NCI-H510A treated with DMSO at 0.1 percent for 48 hours (cell line): Measurements from ENCODE around the gene FAM200B.

ENCODE experiments used
- DNase-seq: peaks from one replicate; lab custom pipeline; 2025; lab: John Stamatoyannopoulos, UW

FAM200B gene

DNA sequence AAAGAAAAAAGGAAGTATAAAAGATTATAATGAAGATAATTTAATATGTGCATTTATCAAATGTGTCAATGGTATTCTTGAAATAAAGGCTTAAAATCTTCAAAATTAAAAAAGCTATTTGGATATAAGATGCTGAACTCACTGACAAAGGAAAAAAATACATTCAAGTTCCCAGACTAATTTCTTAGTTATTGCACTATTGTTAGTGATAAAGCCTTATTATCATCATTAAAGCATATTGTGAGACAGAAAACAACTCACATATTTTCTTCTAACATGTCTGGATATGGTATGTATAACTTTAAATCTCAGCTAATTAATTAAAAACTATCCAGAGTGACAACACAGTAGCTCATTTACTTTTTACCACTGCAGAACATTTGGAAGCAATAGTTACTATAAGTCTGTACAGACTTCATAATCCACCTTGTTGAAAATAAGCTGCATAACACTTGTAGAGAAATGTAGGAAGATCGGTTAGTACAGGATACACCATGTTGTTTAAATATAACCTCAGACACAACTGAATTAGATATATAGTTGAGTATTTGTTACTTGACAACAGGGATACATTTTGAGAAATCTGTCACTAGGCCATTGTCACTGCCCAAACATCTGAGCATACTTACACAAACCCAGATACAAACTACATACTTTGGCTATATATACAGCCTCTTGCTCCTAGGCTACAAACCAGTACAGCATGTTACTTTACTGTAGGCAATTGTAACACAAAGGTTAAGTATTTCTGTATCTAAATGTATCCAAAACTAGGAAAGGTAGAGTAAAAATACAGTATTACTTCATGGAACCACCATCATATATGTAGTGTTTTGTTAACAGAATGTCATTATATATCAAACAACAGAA is 12.8 kb upstream of the FAM200B start:
- no peak for DNase-seq

DNA sequence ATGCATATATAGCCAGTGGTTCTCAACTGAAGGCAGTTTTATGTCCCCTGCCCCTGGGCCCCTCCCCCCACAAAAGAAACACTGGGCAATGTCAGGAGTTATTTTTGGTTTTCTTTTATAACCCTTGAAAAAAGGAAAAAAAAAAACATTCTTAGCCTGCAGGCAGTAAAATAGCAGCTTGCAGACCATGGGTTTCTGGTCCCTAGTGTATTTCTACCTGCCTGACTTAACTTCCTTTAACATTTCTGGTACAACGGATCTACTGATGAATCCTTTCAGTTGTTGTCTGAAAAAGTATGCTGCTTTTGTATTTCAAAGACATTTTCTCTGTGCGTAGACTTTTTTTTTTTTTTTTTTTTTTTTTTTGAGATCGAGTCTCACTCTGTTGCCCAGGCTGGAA is 11.1 kb upstream of the FAM200B start:
- DNase-seq: no peak

DNA sequence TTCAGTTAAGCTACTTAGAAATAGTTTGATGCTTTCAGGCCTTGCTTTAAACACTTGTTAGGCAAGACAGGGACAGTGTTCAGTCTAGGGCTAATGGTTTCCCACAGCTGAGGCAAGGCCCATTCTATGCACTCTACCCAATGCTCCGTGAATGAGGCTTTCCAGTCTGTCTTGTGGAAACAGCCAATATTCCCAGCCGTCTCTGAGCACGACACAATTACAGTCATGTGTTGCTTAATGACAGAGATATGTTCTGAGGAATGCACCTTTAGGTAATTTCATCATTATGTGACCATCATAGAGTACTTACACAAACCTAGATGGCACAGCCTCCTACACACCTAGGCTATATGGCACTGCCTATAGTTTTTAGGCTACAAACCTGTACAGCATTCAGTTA is 9.5 kb upstream of the FAM200B start:
- no peak for DNase-seq

GRCh38 chr4:15673337-15673736 is 8.3 kb upstream of the FAM200B start:
- no peak for DNase-seq

DNA sequence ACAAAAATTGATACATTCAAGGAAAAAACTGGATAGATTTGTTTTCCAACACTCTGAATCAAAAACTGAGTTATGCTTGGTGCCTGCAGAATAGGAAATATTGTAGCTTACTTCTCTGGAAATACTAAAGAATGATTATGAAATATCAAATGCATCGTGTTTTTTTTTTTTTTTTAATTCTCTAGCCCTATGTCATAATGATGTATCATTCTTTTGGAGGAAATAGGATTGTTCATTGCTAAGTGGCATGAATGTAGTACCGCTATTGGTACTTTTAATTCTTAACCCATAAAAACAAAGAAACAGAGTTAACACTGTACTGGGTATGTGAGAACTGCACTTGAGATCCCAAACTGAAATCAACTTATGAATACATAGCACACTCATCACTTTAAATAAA is 7.6 kb upstream of the FAM200B start:
- no peak for DNase-seq

GRCh38 chr4:15674926-15675325 is 6.7 kb upstream of the FAM200B start:
- DNase-seq: no peak

DNA sequence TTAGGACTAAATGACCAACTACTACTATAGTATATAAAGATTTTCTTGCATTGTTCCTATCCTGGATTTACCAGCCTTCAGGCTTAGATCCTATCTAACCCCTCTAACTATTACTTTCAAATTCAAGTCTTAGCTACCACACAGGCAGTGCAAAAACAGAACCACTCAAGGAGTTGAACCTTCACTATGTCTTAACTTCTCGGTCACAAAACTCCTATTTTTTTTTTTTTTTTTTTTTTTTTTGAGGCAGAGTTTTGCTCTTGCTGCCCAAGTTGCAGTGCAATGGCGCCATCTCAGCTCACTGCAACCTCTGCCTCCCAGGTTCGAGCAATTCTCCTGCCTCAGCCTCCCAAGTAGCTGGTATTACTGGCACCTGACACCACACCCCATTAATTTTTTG is 6.3 kb upstream of the FAM200B start:
- DNase-seq: no peak

GRCh38 chr4:15676039-15676438 is 5.6 kb upstream of the FAM200B start:
- DNase-seq: no peak

DNA sequence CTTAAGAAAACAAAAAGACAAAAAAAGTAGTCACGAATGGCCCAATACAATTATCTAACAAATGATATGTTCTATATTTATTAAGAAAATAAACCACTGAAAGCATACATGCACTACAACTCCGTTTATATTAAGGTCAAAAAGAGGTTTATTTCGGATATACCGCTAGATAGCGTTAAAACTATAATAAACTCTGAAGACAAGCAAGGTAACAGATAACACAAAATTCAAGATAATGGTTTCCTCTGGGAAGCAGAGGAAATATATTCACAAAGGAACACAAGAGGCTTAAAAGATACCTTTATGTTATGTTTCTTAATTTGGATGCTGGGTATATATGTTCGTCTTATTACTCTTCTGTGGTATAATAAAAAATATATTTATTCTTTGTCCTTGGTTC is 4.7 kb upstream of the FAM200B start:
- DNase-seq: no peak

DNA sequence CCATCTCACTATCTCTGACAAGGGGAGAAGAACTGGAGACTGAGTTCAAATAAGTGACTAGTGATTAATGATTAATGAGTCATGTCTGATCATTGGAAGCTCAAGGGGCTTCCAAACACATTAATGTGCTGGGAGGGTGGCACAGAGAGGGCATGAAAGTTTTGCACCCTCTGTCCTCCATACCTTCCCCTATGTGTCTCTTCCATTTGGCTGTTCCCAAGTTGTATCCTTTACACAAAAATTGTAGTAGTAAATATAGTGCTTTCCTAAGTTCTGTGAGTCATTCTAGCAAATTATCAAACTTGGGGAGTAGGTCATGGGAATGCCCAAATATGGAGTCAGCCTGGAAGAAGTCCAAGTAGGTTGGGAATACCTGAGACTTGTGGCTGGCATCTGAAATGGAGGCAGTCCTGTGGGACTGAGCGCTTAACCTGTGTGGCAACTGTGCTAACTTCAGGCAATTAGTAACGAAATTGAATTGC is 4.1 kb upstream of the FAM200B start:
- no peak for DNase-seq

GRCh38 chr4:15681067-15681371 is 608 bp upstream of the FAM200B start:
- no peak for DNase-seq

GRCh38 chr4:15682242-15683142 is 865 bp downstream of the FAM200B start:
- peak; percentile 7 for DNase-seq

DNA sequence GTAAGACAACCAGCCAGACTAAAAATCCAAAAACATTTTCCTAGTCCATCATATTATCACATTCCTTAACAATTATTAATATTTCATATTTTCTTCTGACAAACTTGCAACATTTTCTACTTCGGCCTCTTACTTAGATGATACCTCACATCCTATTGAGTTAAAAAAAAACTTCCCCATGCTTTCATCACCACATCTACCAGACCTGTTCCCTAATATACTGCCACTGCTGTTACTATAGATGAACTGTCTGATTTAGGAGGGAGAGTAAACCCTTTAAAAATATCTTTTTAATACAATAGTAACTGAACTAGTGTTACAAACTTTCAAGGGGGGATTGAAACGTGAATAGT is 1.5 kb downstream of the FAM200B start:
- no peak for DNase-seq

- no peak for DNase-seq
Observed at GRCh38 chr4:15684498-15684897, 2.9 kb downstream of the FAM200B start.

DNA sequence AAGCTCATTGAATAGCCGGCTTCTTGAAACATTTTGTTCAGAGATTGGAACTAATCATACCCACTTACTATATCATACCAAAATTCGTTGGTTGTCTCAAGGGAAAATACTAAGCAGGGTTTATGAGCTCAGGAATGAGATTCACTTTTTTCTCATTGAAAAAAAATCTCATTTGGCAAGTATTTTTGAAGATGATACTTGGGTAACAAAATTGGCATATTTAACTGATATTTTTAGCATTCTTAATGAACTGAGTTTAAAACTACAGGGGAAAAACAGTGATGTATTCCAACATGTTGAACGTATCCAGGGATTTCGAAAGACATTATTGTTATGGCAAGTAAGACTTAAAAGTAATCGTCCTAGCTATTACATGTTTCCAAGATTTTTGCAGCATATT is 6.4 kb downstream of the FAM200B start:
- no peak for DNase-seq

- DNase-seq: no peak
Observed at GRCh38 chr4:15689540-15689939, 7.9 kb downstream of the FAM200B start.

- DNase-seq: no peak
Observed at GRCh38 chr4:15690020-15690809, 8.6 kb downstream of the FAM200B start.

- no peak for DNase-seq
Observed at GRCh38 chr4:15691346-15692135, 9.9 kb downstream of the FAM200B start.

DNA sequence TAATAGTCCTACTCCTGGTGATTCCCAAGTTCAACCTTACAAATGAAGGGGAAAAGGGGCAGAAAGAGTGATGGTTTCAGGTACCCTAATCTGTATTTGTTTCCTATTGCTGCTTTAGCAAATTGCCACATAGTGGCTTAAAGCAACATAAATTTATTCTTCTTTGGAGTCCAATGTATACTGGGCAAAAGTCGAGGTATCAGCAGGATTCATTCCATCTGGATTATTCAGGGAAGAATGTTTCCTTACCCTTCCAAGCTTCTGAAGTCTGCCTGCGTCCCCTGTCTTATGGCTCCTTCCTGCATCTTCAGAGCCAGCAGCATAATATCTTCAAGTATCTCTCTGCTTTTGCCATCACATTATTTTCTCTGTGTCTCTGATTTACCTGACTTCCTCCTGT is 11.0 kb downstream of the FAM200B start:
- DNase-seq: no peak

DNA sequence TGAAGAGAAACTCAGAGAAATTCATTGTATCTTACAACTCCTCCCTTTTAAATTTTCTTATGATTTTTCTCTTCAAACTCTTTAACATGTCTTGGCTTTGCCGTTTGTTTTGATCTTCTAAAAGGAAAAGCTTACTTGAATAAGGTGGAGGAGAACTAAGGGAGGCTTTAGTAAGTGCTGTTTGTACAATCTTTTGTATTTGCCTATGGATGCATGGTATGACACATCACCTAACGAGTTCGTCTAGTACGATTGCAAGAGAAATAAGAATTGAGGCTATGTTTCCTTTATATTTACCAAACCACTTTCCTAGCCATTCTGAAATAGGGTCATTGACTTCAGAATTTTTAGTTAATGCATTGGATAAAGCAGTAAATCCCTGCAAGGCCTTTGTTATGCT is 12.8 kb downstream of the FAM200B start:
- DNase-seq: no peak

DNA sequence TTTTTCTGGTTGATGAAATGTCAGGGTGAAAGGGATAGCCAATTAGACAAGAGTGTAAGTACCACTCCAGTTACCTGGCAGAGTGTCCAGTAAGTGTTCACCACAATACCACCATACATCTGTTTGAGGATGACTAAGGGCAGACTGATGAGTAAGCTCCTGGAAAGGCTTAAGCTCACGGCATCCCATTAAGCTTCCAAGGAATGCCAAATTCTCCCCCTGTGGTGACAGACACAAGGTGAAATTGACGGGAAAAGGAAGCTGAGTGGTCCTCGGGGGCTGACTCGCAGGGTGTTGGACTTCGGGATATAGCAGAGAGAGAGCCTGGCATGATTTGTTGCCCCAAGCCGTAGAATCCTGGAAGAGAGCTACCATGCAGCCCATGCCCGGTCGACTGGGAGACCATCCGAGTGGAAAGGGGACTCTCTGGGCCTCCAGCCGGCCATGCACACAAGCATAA is 13.6 kb downstream of the FAM200B start:
- no peak for DNase-seq

- no peak for DNase-seq
Observed at GRCh38 chr4:15695729-15696128, 14.1 kb downstream of the FAM200B start.
